ENCODE results near the gene IGFBPL1. TPM values are rescaled to one million over a fixed set of nuclear protein-coding genes. Genes with fewer than 3 reads are reported as not detected.
"Not testable (repeated sequence)": the region's sequence is repeated elsewhere in the genome, so short reads cannot be mapped to it uniquely, and the experiment has no call there.

The IGFBPL1 gene
- total and polyA plus RNA-seq, 4 donors = 6.7 to 14.8 (median 10.9) TPM

DNA sequence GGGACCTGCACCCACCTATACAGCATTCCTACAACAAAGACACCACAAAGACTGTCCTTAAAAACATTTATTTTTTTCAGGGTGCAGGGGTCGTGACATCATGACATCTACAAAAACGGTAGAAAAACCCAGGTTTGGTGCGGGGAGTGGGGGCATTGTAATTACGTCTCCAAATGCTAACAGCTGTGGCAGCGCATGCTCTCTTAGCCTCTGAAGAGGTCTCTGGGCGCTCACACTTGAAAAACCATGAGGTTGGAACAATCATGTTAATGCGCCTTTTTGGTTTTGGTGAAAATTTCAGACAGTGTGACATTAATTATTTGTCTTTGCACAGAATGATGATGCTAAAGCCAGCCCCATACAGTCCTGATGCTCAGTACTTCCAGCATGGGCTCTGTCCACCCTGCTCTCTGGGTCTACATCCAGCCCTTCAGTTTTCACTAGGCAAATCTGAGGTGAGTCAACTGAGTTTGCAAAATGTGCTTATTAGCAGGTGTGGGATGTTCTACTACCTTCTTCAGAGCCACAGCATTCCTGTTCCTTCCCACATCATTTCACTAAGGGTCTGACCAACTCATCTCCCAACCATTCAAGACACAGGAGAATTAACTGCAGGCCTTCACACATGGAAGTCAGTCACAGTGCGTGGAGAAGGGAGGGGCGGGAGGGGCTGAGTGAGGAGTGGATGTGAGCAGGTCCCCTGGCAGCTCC lies 17.6 kb downstream of the IGFBPL1 start:
- 89% methylated on average over 6 of the region's 9 CpGs for WGBS (ENCODE audit: insufficient coverage)
- Histone ChIP-seq H3K4me3 (ENCODE audit: low read depth, low read length) (no peak overlapping the region), H3K27me3 (ENCODE audit: control insufficient read depth, insufficient read depth, low read length) (peaks cover 3% of the 10 kb centered on the region), H3K4me1 (ENCODE audit: control insufficient read depth, insufficient read depth, low read length) (no peaks in the 10 kb centered on the region), H3K27ac (ENCODE audit: low read depth, low read length) (no peak overlapping the region), H3K36me3 (ENCODE audit: control insufficient read depth, insufficient read depth, low read length) (no peaks in the 10 kb centered on the region), H3K9me3 (ENCODE audit: control insufficient read depth, insufficient read depth, low read length) (no peaks in the 10 kb centered on the region)
- no peak for DNase-seq (ENCODE audit: low read depth in 4 of 6, low spot score in 6 of 6)

DNA sequence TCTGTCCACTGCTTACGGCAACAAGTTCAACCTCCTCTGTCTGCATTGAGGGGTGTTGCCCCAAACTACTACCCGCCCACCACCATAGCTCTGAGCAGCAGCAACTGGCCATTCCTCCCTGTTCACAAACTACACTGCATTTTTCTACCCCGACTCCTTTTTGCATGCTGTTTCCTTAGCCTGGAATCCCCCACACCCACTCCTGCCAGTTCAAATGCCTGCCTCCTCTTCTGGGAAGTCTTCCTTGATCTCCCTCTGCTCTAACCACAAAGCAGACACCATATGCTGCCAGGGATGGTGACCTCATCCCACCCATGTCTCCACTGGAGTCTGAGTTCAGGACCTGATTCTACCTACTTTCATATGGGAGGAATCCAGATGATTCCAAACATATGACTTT lies 18.5 kb downstream of the IGFBPL1 start:
- Histone ChIP-seq H3K4me1 (ENCODE audit: control insufficient read depth, insufficient read depth, low read length) (peaks cover 1% of the 10 kb centered on the region), H3K9me3 (ENCODE audit: control insufficient read depth, insufficient read depth, low read length) (no peaks in the 10 kb centered on the region), H3K4me3 (ENCODE audit: low read depth, low read length) (no peak overlapping the region), H3K27me3 (ENCODE audit: control insufficient read depth, insufficient read depth, low read length) (peaks cover 3% of the 10 kb centered on the region), H3K36me3 (ENCODE audit: control insufficient read depth, insufficient read depth, low read length) (no peaks in the 10 kb centered on the region), H3K27ac (ENCODE audit: low read depth, low read length) (no peak overlapping the region)
- no peak for DNase-seq (ENCODE audit: low read depth in 4 of 6, low spot score in 6 of 6)
- 85% methylated on average over 3 of the region's 3 CpGs for WGBS (ENCODE audit: insufficient coverage)

DNA sequence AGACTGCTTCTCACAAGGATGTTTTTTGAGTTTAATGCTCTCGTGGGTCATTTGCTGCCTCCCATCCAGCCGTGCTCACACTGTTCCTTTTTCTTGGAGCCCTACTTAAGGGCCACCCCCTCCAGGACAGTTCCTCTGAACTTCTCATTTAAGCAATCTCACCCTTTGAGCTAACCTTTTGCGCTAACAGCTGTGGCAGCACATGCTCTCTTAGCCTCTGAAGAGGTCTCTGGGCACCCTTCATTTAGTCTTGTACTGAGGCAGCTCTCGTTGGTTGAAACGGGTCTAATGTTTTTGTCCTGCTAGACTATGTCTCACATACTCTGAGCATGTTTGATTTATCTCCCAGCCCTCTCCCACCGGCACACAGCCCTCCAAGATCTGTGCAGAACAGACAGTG lies 19.9 kb downstream of the IGFBPL1 start:
- Histone ChIP-seq H3K4me1 (ENCODE audit: control insufficient read depth, insufficient read depth, low read length) (peaks cover 5% of the 10 kb centered on the region), H3K4me3 (ENCODE audit: low read depth, low read length) (no peak overlapping the region), H3K27me3 (ENCODE audit: control insufficient read depth, insufficient read depth, low read length) (peaks cover 3% of the 10 kb centered on the region), H3K36me3 (ENCODE audit: control insufficient read depth, insufficient read depth, low read length) (no peaks in the 10 kb centered on the region), H3K9me3 (ENCODE audit: control insufficient read depth, insufficient read depth, low read length) (no peaks in the 10 kb centered on the region), H3K27ac (ENCODE audit: low read depth, low read length) (no peak overlapping the region)
- no peak for DNase-seq (ENCODE audit: low read depth in 4 of 6, low spot score in 6 of 6)
- 62% methylated on average over 6 of the region's 6 CpGs for WGBS (ENCODE audit: insufficient coverage)

DNA sequence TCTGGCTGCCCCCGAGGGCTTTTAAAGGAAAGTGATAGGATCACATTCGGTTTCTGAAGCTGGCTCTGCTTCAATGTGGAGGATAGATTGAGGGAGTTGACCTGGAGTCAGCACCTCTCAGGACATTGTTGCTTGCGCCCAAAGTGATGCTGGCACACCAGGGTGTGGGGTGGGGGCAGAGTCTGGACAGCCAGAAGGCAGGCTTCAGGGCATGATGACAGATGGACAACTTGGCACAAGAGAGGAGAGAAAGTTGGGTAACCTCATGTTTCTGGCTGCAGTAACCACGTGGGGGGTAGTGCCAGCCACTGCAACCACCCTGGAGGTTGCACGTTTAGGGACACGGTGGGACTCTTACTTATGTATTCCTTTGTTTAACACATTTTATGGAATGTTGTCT lies 22.3 kb downstream of the IGFBPL1 start:
- no peak overlapping the region for H3K27ac ChIP-seq (ENCODE audit: low read depth, low read length)
- H3K9me3 ChIP-seq (ENCODE audit: control insufficient read depth, insufficient read depth, low read length) = no peaks in the 10 kb centered on the region
- 86% methylated on average over 3 of the region's 6 CpGs for WGBS (ENCODE audit: insufficient coverage)
- no peak overlapping the region for H3K4me3 ChIP-seq (ENCODE audit: low read depth, low read length)
- no peak for DNase-seq (ENCODE audit: low read depth in 4 of 6, low spot score in 6 of 6)
- H3K27me3 ChIP-seq (ENCODE audit: control insufficient read depth, insufficient read depth, low read length) = peaks cover 3% of the 10 kb centered on the region
- H3K4me1 ChIP-seq (ENCODE audit: control insufficient read depth, insufficient read depth, low read length) = peaks cover 5% of the 10 kb centered on the region
- H3K36me3 ChIP-seq (ENCODE audit: control insufficient read depth, insufficient read depth, low read length) = peaks cover 2% of the 10 kb centered on the region

DNA sequence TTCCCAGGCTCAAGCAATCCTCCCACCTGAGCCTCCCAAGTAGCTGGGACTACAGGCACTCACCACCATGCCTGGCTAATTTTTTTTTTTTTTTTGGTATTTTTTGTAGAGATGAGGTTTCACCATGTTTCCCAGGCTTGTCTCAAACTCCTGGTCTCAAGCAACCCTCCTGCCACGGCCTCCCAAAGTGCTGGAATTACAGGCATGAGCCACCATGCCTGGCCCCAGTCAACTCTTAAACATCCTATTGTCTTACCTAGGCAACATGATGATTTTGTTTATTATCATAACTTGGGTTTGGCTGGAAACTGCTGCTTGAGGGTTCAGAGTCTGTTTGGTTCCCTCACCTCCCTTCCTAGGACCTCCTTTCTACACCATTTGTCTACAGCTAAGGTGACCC lies 25.1 kb downstream of the IGFBPL1 start:
- H3K4me3 ChIP-seq (ENCODE audit: low read depth, low read length); H3K9me3 ChIP-seq (ENCODE audit: control insufficient read depth, insufficient read depth, low read length); H3K27me3 ChIP-seq (ENCODE audit: control insufficient read depth, insufficient read depth, low read length); H3K4me1 ChIP-seq (ENCODE audit: control insufficient read depth, insufficient read depth, low read length); H3K27ac ChIP-seq (ENCODE audit: low read depth, low read length); DNase-seq (ENCODE audit: low read depth in 4 of 6, low spot score in 6 of 6): not testable (repeated sequence)
- peaks cover 19% of the 10 kb centered on the region for H3K36me3 ChIP-seq (ENCODE audit: control insufficient read depth, insufficient read depth, low read length)
- WGBS (ENCODE audit: insufficient coverage) = no CpG with 5 or more reads among the region's 1 CpG

DNA sequence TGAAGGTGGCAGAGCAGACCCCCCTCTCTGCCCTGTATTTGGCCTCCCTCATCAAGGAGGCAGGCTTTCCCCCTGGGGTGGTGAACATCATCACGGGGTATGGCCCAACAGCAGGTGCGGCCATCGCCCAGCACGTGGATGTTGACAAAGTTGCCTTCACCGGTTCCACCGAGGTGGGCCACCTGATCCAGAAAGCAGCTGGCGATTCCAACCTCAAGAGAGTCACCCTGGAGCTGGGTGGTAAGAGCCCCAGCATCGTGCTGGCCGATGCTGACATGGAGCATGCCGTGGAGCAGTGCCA lies 27.9 kb downstream of the IGFBPL1 start:
- 88% methylated on average over 10 of the region's 10 CpGs for WGBS (ENCODE audit: insufficient coverage)
- Histone ChIP-seq H3K36me3 (ENCODE audit: control insufficient read depth, insufficient read depth, low read length) (peaks cover 19% of the 10 kb centered on the region), H3K27me3 (ENCODE audit: control insufficient read depth, insufficient read depth, low read length) (no peaks in the 10 kb centered on the region), H3K4me3 (ENCODE audit: low read depth, low read length) (no peak overlapping the region), H3K9me3 (ENCODE audit: control insufficient read depth, insufficient read depth, low read length) (no peaks in the 10 kb centered on the region), H3K4me1 (ENCODE audit: control insufficient read depth, insufficient read depth, low read length) (peaks cover 18% of the 10 kb centered on the region), H3K27ac (ENCODE audit: low read depth, low read length) (no peak overlapping the region)
- no peak for DNase-seq (ENCODE audit: low read depth in 4 of 6, low spot score in 6 of 6)

DNA sequence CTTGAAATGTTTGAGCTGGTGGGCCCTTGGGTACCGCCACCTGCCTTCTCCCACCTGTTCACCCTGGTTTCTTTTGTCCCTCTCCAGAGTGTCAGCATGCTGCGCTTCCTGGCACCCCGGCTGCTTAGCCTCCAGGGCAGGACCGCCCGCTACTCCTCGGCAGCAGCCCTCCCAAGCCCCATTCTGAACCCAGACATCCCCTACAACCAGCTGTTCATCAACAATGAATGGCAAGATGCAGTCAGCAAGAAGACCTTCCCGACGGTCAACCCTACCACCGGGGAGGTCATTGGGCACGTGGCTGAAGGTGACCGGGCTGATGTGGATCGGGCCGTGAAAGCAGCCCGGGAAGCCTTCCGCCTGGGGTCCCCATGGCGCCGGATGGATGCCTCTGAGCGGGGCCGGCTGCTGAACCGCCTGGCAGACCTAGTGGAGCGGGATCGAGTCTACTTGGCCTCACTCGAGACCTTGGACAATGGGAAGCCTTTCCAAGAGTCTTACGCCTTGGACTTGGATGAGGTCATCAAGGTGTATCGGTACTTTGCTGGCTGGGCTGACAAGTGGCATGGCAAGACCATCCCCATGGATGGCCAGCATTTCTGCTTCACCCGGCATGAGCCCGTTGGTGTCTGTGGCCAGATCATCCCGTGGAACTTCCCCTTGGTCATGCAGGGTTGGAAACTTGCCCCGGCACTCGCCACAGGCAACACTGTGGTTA lies 28.4 kb downstream of the IGFBPL1 start:
- peaks cover 19% of the 10 kb centered on the region for H3K36me3 ChIP-seq (ENCODE audit: control insufficient read depth, insufficient read depth, low read length)
- no peak for DNase-seq (ENCODE audit: low read depth in 4 of 6, low spot score in 6 of 6)
- peaks cover 17% of the 10 kb centered on the region for H3K4me1 ChIP-seq (ENCODE audit: control insufficient read depth, insufficient read depth, low read length)
- no peak overlapping the region for H3K27ac ChIP-seq (ENCODE audit: low read depth, low read length)
- H3K9me3 ChIP-seq (ENCODE audit: control insufficient read depth, insufficient read depth, low read length) = no peaks in the 10 kb centered on the region
- H3K27me3 ChIP-seq (ENCODE audit: control insufficient read depth, insufficient read depth, low read length) = no peaks in the 10 kb centered on the region
- 94% methylated on average over 29 of the region's 30 CpGs for WGBS (ENCODE audit: insufficient coverage)
- no peak overlapping the region for H3K4me3 ChIP-seq (ENCODE audit: low read depth, low read length)

DNA sequence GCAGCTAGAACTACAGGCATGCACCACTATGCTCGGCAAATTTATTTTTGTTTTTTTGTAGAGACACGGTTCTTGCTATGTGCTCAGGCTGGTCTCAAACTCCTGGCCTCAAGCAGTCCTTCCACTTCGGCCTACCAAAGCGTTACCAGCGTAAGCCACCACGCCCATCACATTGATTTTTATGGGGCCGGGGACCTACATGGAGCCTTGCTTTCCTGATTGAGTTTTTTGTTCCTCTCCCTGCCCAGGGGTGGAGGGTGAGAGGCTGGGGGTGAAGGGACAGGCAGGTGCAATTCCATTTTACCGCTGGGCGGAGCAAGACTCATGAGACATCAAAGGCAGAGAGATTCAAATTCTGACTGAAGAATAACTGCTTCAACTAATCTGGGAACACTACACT lies 29.8 kb downstream of the IGFBPL1 start:
- no peak overlapping the region for H3K4me3 ChIP-seq (ENCODE audit: low read depth, low read length)
- peaks cover 13% of the 10 kb centered on the region for H3K4me1 ChIP-seq (ENCODE audit: control insufficient read depth, insufficient read depth, low read length)
- no peaks in the 10 kb centered on the region for H3K27me3 ChIP-seq (ENCODE audit: control insufficient read depth, insufficient read depth, low read length)
- H3K9me3 ChIP-seq (ENCODE audit: control insufficient read depth, insufficient read depth, low read length) = no peaks in the 10 kb centered on the region
- WGBS (ENCODE audit: insufficient coverage) = 77% methylated on average over 5 of the region's 9 CpGs
- H3K36me3 ChIP-seq (ENCODE audit: control insufficient read depth, insufficient read depth, low read length) = peaks cover 19% of the 10 kb centered on the region
- DNase-seq (ENCODE audit: low read depth in 4 of 6, low spot score in 6 of 6) = no peak
- H3K27ac ChIP-seq (ENCODE audit: low read depth, low read length) = no peak overlapping the region

DNA sequence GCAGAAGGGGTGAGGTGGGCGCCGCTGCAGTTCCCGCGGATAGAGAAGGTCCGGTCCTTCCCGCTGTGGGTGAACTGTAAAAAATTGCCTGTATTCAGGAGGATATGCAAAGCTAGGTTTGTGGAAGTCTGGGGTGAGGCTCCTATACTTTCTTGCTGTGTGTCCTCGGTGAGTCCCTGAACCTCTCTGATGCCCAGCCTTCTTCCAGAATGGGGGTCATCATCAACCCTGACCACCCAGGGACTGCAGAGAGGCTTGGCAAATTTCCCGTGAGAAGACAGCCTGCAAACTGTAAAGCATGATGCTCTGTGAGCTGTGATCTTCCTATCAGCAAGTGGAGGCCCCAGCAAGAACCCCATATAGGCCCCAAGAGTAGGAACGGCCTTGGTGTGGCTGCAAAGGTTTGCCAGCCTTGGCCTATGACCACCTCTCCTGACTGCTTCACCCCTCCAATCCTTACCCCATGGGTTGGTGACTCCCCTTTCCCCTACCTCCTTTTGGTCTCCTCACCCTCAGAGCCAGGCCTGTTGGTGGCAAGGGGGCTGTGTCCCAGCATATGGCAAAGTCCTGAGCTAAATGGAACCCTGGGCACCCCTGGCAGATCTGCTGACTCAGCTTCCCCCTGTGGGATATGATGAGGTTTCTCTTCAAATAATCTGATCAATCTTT lies 31.0 kb downstream of the IGFBPL1 start:
- 12% methylated on average over 9 of the region's 9 CpGs for WGBS (ENCODE audit: insufficient coverage)

More for the DNA sequence above, 31.0 kb downstream of the IGFBPL1 start:
- Histone ChIP-seq H3K9me3 (ENCODE audit: control insufficient read depth, insufficient read depth, low read length) (no peaks in the 10 kb centered on the region), H3K27ac (ENCODE audit: low read depth, low read length) (no peak overlapping the region), H3K27me3 (ENCODE audit: control insufficient read depth, insufficient read depth, low read length) (no peaks in the 10 kb centered on the region), H3K4me1 (ENCODE audit: control insufficient read depth, insufficient read depth, low read length) (peaks cover 13% of the 10 kb centered on the region), H3K36me3 (ENCODE audit: control insufficient read depth, insufficient read depth, low read length) (peaks cover 19% of the 10 kb centered on the region), H3K4me3 (ENCODE audit: low read depth, low read length) (peak overlapping the region; percentile 76)
- no peak for DNase-seq (ENCODE audit: low read depth in 4 of 6, low spot score in 6 of 6)
